Right lobe of liver (tissue), 6 donors: ENCODE measurements around the gene ADGRG2. TPM values are rescaled to one million over a fixed set of nuclear protein-coding genes. Genes with fewer than 3 reads are reported as not detected.
A peak's percentile ranks its signal among the peaks of the same experiment; 100 is the strongest.
"Not testable (repeated sequence)": the region's sequence is repeated elsewhere in the genome, so short reads cannot be mapped to it uniquely, and the experiment has no call there.

Source experiments
- ATAC-seq, 4 donors: fragments of 200-7000 bp; cut with Tn5 transposase; one replicate each; pipeline ENCODE4 v1.9.1; 2020; ENCODE audit warnings: mild to moderate bottlenecking in 4 of 4, moderate library complexity in 4 of 4
- DNase-seq, 3 donors: peaks; one replicate each; pipeline ENCODE4 v3.0.0-alpha.2; 2020
- H3K27ac ChIP-seq, 3 donors: fragments of 200-600 bp; one replicate each; pipeline ENCODE4 v1.8.0; 2022
- H3K27me3 ChIP-seq, 2 donors: fragments of 200-600 bp; one replicate each; pipeline ENCODE4 v1.8.0; 2022
- H3K36me3 ChIP-seq, 4 donors: fragments of 200-600 bp; sonication (generic) in 1 of 4; one replicate each; pipeline versions ENCODE4 v1.5.1 to v1.8.0; 2017 to 2022; ENCODE audit warnings: control low read depth in 1 of 4
- H3K4me1 ChIP-seq, 4 donors: fragments of 200-600 bp; sonication (generic) in 1 of 4; one replicate each; pipeline versions ENCODE4 v1.5.1 to v1.8.0; 2017 to 2022; ENCODE audit warnings: control low read depth in 1 of 4
- H3K4me3 ChIP-seq, 3 donors: fragments of 200-600 bp; one replicate each; pipeline ENCODE4 v1.8.0; 2022
- H3K9me3 ChIP-seq, 4 donors: fragments of 200-600 bp; sonication (generic) in 1 of 4; one replicate each; pipeline versions ENCODE4 v1.5.1 to v1.8.0; 2017 to 2022; ENCODE audit warnings: control low read depth in 1 of 4
- POLR2A ChIP-seq: fragments of 450-650 bp; IDR thresholded peaks from one replicate; pipeline ENCODE4 v1.6.1; 2017; ENCODE audit warnings: antibody characterized with exemption, mild to moderate bottlenecking
- WGBS: methylation state at CpG from one replicate; pipeline ENCODE4 v1.1.6; 2018; ENCODE audit warnings: low coverage, low lambda C conversion rate; ENCODE audit not compliant: insufficient coverage; ENCODE audit errors: missing lambda C conversion rate; 5-methylcytosine and 5-hydroxymethylcytosine counted together
- intact Hi-C, 2 donors: fragments of 100-400 bp; cut with DNase I; formaldehyde crosslinking; loops; one replicate each; pipeline versions ENCODE4 v1.11.2 to v1.14.1; 2022
- total RNA-seq, 6 experiments: library from RNA; depleted of rRNA in 2 of 6; stranded (reverse); fragments of >200 nt in 2 of 6; fragmentation: NEBNext Ultra II Directional in 3 of 6; extraction: Animal tissue kit (Norgen Biotek cat#: 25700) in 3 of 6; gene quantifications; one replicate each; pipeline versions ENCODE4 v1.1.0 to v1.2.4, GENCODE V29; 2016 to 2023
- TF ChIP-seq, protein P1 (sequence below), 4 donors: fragments of 200-600 bp in 3 of 4; fragments of 450-650 bp in 1 of 4; IDR thresholded peaks; one replicate each; pipeline versions ENCODE4 v1.5.1 to v1.8.0; 2016 to 2022; ENCODE audit warnings: antibody characterized with exemption in 4 of 4, mild to moderate bottlenecking in 2 of 4
- donor health status: DM: no; HTN: yes; CAD: no.
- donor health status: DM: no; HTN: no; CAD: no.
- donor health status: DM: no; HTN: no; CAD: no.
- donor health status: DM: no; HTN: yes; CAD: no.
- donor health status: DM: no; HTN: yes; CAD: no.

The ADGRG2 gene
- total RNA-seq, 6 experiments from 2014 or later = 0.53 to 3.5 (median 2.1) TPM

DNA sequence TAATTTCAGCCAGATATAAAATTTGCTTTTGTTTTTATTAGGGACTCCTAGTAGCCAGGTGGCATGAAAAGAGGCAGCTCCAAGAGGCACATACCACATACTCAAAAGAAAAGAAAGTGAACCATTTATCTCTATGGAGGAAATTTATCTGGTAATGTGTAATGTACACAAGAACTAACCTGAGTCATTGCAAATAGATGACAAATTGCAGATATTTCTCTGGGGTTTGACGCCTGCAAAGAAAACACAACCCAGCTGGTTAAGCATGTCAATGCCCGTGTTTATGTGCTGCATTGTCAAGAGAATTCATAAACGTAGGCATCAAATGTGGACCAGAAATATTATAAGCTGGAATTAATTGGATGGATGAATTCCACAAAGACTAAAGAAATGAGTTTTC, 91.5 kb downstream of the ADGRG2 start:
- ATAC-seq (no peak), DNase-seq (no peak)
- no peaks in the 10 kb centered on the region for H3K4me1 ChIP-seq
- 68% methylated on average over 3 of the region's 3 CpGs for WGBS
- H3K36me3 ChIP-seq = no peaks in the 10 kb centered on the region
- H3K27me3 ChIP-seq = no peaks in the 10 kb centered on the region
- intact Hi-C loops = no loop called here
- no peak overlapping the region for H3K4me3 ChIP-seq
- TF ChIP-seq POLR2A = no peak
- TF ChIP-seq, protein P1, sequence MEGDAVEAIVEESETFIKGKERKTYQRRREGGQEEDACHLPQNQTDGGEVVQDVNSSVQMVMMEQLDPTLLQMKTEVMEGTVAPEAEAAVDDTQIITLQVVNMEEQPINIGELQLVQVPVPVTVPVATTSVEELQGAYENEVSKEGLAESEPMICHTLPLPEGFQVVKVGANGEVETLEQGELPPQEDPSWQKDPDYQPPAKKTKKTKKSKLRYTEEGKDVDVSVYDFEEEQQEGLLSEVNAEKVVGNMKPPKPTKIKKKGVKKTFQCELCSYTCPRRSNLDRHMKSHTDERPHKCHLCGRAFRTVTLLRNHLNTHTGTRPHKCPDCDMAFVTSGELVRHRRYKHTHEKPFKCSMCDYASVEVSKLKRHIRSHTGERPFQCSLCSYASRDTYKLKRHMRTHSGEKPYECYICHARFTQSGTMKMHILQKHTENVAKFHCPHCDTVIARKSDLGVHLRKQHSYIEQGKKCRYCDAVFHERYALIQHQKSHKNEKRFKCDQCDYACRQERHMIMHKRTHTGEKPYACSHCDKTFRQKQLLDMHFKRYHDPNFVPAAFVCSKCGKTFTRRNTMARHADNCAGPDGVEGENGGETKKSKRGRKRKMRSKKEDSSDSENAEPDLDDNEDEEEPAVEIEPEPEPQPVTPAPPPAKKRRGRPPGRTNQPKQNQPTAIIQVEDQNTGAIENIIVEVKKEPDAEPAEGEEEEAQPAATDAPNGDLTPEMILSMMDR (IDR thresholded peaks at IDR 0.05) = no peak
- H3K27ac ChIP-seq = no peak overlapping the region
- no peaks in the 10 kb centered on the region for H3K9me3 ChIP-seq

DNA sequence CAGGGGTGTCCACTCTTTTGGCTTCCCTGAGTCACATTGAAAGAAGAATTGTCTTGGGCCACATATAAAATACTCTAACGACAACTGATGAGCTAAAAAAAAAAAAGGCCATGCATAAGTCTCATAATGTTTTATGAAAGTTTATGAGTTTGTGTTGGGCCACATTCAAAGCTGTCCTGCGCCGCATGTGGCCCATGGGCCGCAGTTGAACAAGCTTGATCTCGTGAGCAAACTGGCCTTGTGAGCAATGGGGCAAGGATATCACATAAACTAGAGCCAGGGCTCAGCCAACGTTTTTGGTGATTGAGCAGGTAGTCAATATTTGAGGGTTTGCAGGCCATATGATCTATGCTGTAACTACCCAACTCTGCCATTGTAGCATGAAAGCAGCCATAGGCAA, 93.7 kb downstream of the ADGRG2 start:
- WGBS = 46% methylated on average over 5 of the region's 6 CpGs
- Histone ChIP-seq H3K4me1 (no peaks in the 10 kb centered on the region), H3K9me3 (no peaks in the 10 kb centered on the region), H3K36me3 (no peaks in the 10 kb centered on the region), H3K4me3 (no peak overlapping the region), H3K27me3 (no peaks in the 10 kb centered on the region), H3K27ac (no peak overlapping the region)
- TF ChIP-seq, protein P1 (IDR thresholded peaks at IDR 0.05) = no peak
- no peak for TF ChIP-seq POLR2A
- DNase-seq (no peak), ATAC-seq (no peak)
- intact Hi-C loops = no loop called here

DNA sequence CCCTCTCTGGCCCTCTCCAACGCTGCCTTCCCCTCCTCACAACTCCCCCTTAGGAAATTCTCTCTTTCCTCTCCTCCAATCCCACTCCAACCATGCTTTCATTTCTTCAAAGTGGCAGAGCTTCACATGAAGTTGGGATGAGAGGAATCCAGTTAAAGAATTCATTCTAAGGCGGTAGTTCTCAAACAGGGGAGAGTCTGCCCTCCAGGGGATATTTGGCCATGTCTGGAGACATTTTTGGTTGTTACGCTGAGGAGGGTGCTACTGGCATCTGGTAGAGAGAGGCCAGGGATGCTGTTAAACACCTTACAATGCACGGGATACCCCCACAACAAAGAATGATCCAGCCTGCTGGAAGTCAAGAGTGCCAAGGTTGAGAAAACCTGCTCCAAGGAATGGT, 97.9 kb downstream of the ADGRG2 start:
- DNase-seq (no peak), ATAC-seq (no peak)
- intact Hi-C loops = no loop called here

DNA sequence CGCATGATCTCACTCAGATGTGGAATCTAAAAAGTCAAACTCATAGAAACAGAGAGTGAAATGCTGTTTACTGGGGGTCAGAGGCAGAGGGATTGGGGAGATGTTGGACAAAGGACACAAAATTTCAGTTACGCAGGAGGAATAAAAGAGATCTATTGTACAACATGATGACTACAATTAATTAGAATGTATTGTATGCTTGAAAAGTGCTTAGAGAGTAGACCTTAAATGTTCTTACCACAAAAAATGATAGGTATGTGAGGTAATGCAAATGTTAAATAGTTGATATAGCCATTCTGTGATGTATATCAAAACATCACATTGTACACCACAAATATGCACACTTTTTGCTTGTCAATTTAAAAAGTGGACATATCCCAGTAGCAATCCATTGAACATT, 102.3 kb downstream of the ADGRG2 start:
- TF ChIP-seq, protein P1 (IDR thresholded peaks at IDR 0.05) = no peak
- TF ChIP-seq POLR2A = no peak
- no peak for ATAC-seq
- Histone ChIP-seq H3K4me1 (no peaks in the 10 kb centered on the region), H3K4me3 (no peak overlapping the region), H3K9me3 (no peaks in the 10 kb centered on the region), H3K36me3 (no peaks in the 10 kb centered on the region), H3K27me3 (no peaks in the 10 kb centered on the region), H3K27ac (no peak overlapping the region)
- intact Hi-C loops = no loop called here
- DNase-seq = no peak
- 85% methylated on average over 2 of the region's 2 CpGs for WGBS

More for the DNA sequence above, 97.9 kb downstream of the ADGRG2 start:
- WGBS = 65% methylated on average over 3 of the region's 4 CpGs
- no peak overlapping the region for H3K4me3 ChIP-seq
- no peaks in the 10 kb centered on the region for H3K36me3 ChIP-seq
- no peaks in the 10 kb centered on the region for H3K9me3 ChIP-seq
- no peak overlapping the region for H3K27ac ChIP-seq
- no peaks in the 10 kb centered on the region for H3K4me1 ChIP-seq
- no peaks in the 10 kb centered on the region for H3K27me3 ChIP-seq
- no peak for TF ChIP-seq POLR2A
- TF ChIP-seq, protein P1 (IDR thresholded peaks at IDR 0.05) = no peak

DNA sequence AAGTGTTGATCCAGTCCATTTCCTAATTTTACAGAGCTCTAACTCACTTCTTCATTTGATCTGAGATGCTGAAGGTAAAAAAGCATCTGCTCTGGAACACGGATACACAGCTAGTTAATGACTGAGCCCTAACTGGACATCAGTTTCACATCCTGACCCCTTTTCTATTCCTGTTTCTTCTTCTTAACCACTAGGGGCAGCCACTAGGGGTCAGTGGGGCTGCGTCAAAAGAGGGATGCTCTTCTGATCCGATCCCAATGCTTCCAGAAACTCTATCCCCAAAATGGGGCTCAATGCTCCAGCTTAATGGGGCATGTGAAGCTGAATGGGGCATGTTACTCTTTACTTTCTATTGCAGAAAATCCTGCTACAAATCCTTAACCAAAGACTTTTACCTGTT, 105.0 kb downstream of the ADGRG2 start:
- no peak for TF ChIP-seq POLR2A
- TF ChIP-seq, protein P1 (IDR thresholded peaks at IDR 0.05) = peak; percentile 38 to 55 (median 52)
- no peak for DNase-seq
- Histone ChIP-seq H3K4me3 (no peak overlapping the region), H3K27me3 (no peaks in the 10 kb centered on the region), H3K36me3 (no peaks in the 10 kb centered on the region), H3K9me3 (no peaks in the 10 kb centered on the region), H3K27ac (no peak overlapping the region), H3K4me1 (no peaks in the 10 kb centered on the region)
- peak; percentile 54 to 77 (median 66) for ATAC-seq
- WGBS = 10% methylated on average over 3 of the region's 3 CpGs
- intact Hi-C loops = no loop called here

DNA sequence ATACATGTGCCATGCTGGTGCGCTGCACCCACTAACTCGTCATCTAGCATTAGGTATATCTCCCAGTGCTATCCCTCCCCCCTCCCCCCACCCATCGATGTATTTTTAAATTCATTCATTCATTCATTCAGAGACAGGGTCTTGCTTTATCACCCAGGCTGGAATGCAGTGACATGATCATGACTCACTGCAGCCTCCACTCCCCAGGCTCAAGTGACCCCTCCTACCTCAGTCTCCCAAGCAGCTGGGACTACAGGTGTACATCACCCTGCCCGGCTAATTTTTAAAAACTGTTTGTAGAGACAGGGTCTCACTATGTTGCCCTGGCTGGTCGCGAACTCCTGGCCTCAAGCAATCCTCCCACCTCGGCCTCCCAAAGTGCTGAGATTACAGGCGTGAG, 105.7 kb downstream of the ADGRG2 start:
- H3K9me3 ChIP-seq, H3K27me3 ChIP-seq, H3K4me3 ChIP-seq, H3K36me3 ChIP-seq, H3K27ac ChIP-seq, H3K4me1 ChIP-seq, ATAC-seq, intact Hi-C loops, DNase-seq: not testable (repeated sequence)
- 79% methylated on average over 7 of the region's 8 CpGs for WGBS
